Measurements from ENCODE around the gene HES5. TPM values are rescaled to one million over a fixed set of nuclear protein-coding genes. Genes with fewer than 3 reads are reported as not detected.

HES5 gene
- total and polyA plus RNA-seq, 2 of the 13 experiments (the other 11 are each of a cell fraction or from before 2014, with no cell fraction given): not detected

DNA sequence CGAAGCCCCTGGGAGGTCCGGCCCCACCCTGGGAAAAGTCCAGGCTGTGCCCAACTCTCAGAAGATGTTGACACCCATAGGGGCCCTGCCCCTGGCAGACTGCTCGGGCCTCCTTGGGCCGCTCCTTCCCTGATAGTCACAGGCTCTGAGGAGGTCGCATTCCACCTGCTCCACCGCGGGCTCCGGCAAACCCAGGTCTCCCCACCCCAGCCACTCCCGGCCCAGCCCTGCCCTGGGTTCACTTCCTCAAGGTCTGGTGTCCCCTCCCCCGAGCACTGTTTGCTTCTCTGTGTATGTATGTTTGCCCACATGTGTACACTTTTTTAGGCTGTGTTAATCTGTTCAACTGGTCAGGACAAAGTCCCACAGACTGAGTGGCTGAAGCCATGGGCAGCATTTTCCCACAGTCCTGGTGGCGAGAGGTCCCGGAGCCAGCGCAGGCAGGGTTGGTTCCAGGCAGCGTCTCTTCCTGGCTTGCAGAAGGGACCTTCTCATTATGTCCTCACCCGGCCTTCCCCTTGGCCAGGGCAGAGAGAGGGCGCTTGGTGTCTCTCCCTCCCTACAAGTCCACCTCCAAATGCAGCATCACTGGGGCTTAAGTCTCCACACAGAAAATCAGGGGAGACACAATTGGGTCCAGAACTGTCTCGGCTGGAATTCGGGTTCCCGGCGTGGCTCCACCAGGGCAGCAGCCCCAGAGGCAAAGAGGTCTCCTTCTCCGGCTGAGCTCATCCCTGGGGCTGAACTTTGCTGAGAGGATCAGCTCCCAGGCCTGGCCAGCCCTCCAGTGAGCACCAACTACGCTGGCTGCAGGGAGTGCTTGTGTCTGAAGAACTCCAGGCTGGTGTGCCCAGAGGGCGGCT is 46.0 kb upstream of the HES5 start (continued):
- TF ChIP-seq, protein P1, sequence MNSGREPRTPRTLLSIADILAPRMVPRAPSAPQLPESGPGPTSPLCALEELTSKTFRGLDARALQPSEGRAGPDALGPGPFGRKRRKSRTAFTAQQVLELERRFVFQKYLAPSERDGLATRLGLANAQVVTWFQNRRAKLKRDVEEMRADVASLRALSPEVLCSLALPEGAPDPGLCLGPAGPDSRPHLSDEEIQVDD (CRISPR knock-in tag; IDR thresholded peaks at IDR 0.05; ENCODE audit: borderline replicate concordance): no peak
- TF ChIP-seq, protein P2, sequence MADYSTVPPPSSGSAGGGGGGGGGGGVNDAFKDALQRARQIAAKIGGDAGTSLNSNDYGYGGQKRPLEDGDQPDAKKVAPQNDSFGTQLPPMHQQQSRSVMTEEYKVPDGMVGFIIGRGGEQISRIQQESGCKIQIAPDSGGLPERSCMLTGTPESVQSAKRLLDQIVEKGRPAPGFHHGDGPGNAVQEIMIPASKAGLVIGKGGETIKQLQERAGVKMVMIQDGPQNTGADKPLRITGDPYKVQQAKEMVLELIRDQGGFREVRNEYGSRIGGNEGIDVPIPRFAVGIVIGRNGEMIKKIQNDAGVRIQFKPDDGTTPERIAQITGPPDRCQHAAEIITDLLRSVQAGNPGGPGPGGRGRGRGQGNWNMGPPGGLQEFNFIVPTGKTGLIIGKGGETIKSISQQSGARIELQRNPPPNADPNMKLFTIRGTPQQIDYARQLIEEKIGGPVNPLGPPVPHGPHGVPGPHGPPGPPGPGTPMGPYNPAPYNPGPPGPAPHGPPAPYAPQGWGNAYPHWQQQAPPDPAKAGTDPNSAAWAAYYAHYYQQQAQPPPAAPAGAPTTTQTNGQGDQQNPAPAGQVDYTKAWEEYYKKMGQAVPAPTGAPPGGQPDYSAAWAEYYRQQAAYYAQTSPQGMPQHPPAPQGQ (CRISPR knock-in tag; IDR thresholded peaks at IDR 0.05; ENCODE audit: borderline replicate concordance): peak; percentile 82; the same call in 1 of the 2 replicates
- 0 out of 2 replicates have a peak, but pooled peaks have one; percentile 22 for TF ChIP-seq FOXJ3 (CRISPR knock-in tag; IDR thresholded peaks at IDR 0.05; ENCODE audit: borderline replicate concordance)
- TF ChIP-seq, protein P3, sequence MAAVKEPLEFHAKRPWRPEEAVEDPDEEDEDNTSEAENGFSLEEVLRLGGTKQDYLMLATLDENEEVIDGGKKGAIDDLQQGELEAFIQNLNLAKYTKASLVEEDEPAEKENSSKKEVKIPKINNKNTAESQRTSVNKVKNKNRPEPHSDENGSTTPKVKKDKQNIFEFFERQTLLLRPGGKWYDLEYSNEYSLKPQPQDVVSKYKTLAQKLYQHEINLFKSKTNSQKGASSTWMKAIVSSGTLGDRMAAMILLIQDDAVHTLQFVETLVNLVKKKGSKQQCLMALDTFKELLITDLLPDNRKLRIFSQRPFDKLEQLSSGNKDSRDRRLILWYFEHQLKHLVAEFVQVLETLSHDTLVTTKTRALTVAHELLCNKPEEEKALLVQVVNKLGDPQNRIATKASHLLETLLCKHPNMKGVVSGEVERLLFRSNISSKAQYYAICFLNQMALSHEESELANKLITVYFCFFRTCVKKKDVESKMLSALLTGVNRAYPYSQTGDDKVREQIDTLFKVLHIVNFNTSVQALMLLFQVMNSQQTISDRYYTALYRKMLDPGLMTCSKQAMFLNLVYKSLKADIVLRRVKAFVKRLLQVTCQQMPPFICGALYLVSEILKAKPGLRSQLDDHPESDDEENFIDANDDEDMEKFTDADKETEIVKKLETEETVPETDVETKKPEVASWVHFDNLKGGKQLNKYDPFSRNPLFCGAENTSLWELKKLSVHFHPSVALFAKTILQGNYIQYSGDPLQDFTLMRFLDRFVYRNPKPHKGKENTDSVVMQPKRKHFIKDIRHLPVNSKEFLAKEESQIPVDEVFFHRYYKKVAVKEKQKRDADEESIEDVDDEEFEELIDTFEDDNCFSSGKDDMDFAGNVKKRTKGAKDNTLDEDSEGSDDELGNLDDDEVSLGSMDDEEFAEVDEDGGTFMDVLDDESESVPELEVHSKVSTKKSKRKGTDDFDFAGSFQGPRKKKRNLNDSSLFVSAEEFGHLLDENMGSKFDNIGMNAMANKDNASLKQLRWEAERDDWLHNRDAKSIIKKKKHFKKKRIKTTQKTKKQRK (IDR thresholded peaks at IDR 0.05; ENCODE audit: low read length): no peak
- peak; percentile 16; the same call in 1 of the 2 replicates for TF ChIP-seq ISL2 (CRISPR knock-in tag; IDR thresholded peaks at IDR 0.05)
- no peak for TF ChIP-seq ZNF83 (CRISPR knock-in tag; IDR thresholded peaks at IDR 0.05; ENCODE audit: borderline replicate concordance)
- TF ChIP-seq, protein P4, sequence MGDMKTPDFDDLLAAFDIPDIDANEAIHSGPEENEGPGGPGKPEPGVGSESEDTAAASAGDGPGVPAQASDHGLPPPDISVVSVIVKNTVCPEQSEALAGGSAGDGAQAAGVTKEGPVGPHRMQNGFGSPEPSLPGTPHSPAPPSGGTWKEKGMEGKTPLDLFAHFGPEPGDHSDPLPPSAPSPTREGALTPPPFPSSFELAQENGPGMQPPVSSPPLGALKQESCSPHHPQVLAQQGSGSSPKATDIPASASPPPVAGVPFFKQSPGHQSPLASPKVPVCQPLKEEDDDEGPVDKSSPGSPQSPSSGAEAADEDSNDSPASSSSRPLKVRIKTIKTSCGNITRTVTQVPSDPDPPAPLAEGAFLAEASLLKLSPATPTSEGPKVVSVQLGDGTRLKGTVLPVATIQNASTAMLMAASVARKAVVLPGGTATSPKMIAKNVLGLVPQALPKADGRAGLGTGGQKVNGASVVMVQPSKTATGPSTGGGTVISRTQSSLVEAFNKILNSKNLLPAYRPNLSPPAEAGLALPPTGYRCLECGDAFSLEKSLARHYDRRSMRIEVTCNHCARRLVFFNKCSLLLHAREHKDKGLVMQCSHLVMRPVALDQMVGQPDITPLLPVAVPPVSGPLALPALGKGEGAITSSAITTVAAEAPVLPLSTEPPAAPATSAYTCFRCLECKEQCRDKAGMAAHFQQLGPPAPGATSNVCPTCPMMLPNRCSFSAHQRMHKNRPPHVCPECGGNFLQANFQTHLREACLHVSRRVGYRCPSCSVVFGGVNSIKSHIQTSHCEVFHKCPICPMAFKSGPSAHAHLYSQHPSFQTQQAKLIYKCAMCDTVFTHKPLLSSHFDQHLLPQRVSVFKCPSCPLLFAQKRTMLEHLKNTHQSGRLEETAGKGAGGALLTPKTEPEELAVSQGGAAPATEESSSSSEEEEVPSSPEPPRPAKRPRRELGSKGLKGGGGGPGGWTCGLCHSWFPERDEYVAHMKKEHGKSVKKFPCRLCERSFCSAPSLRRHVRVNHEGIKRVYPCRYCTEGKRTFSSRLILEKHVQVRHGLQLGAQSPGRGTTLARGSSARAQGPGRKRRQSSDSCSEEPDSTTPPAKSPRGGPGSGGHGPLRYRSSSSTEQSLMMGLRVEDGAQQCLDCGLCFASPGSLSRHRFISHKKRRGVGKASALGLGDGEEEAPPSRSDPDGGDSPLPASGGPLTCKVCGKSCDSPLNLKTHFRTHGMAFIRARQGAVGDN (CRISPR knock-in tag; IDR thresholded peaks at IDR 0.05): peak; percentile 78
- peak; percentile 86 for TF ChIP-seq MED1 (CRISPR knock-in tag; IDR thresholded peaks at IDR 0.05)
- TF ChIP-seq ZNF644 (CRISPR knock-in tag; IDR thresholded peaks at IDR 0.05; ENCODE audit: low read depth): 0 out of 2 replicates have a peak, but pooled peaks have one; percentile 28
- TF ChIP-seq, protein P5, sequence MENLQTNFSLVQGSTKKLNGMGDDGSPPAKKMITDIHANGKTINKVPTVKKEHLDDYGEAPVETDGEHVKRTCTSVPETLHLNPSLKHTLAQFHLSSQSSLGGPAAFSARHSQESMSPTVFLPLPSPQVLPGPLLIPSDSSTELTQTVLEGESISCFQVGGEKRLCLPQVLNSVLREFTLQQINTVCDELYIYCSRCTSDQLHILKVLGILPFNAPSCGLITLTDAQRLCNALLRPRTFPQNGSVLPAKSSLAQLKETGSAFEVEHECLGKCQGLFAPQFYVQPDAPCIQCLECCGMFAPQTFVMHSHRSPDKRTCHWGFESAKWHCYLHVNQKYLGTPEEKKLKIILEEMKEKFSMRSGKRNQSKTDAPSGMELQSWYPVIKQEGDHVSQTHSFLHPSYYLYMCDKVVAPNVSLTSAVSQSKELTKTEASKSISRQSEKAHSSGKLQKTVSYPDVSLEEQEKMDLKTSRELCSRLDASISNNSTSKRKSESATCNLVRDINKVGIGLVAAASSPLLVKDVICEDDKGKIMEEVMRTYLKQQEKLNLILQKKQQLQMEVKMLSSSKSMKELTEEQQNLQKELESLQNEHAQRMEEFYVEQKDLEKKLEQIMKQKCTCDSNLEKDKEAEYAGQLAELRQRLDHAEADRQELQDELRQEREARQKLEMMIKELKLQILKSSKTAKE (CRISPR knock-in tag; IDR thresholded peaks at IDR 0.05; ENCODE audit: borderline replicate concordance): peak; percentile 88
- TF ChIP-seq, protein P6, sequence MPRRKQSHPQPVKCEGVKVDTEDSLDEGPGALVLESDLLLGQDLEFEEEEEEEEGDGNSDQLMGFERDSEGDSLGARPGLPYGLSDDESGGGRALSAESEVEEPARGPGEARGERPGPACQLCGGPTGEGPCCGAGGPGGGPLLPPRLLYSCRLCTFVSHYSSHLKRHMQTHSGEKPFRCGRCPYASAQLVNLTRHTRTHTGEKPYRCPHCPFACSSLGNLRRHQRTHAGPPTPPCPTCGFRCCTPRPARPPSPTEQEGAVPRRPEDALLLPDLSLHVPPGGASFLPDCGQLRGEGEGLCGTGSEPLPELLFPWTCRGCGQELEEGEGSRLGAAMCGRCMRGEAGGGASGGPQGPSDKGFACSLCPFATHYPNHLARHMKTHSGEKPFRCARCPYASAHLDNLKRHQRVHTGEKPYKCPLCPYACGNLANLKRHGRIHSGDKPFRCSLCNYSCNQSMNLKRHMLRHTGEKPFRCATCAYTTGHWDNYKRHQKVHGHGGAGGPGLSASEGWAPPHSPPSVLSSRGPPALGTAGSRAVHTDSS (CRISPR knock-in tag; conservative IDR thresholded peaks at IDR 0.05): no peak
- TF ChIP-seq TCF12 (IDR thresholded peaks at IDR 0.05): no peak
- TF ChIP-seq TCF12 (CRISPR knock-in tag; IDR thresholded peaks at IDR 0.05): peak; percentile 86; the same call in 1 of the 2 replicates

Measured in HepG2 (cell line).